OCI-LY7 (cell line): Measurements from ENCODE around the gene RNF5. TPM values are rescaled to one million over a fixed set of nuclear protein-coding genes. Genes with fewer than 3 reads are reported as not detected.

Source experiments
- BruUV-seq: library from RNA; stranded (reverse); fragments of 400-500 nt; replicated peaks from 2 replicates; lab custom pipeline; 2021; lab: Mats Ljungman, UMichigan
- CTCF ChIA-PET: fragments of 300-600 bp; sonication (Branson Sonifier 250); formaldehyde crosslinking; loops from one replicate; lab custom pipeline; 2022; ENCODE audit warnings: antibody characterized with exemption; ENCODE audit not compliant: unreplicated experiment; lab: Charles Lee
- POLR2A ChIA-PET: fragments of 300-600 bp; sonication (Branson Sonifier 250); formaldehyde crosslinking; loops from one replicate; lab custom pipeline; 2022; ENCODE audit warnings: antibody characterized with exemption; lab: Charles Lee
- DNase-seq: peaks from one replicate; pipeline ENCODE4 v3.0.0-alpha.2; 2015; ENCODE audit warnings: low spot score
- H2AFZ ChIP-seq: fragments of 200-600 bp; sonication (generic), shearing (Covaris generic); 2 replicates; pipeline ENCODE4 v1.6.1; 2014; ENCODE audit warnings: mild to moderate bottlenecking, antibody characterized with exemption, low read length, moderate library complexity
- H3K27ac ChIP-seq: fragments of 200-600 bp; sonication (generic); 2 replicates; pipeline ENCODE4 v1.5.1; 2014; ENCODE audit warnings: mixed run types, low read depth, mild to moderate bottlenecking, moderate library complexity, low read length, inconsistent platforms; ENCODE audit not compliant: poor library complexity, severe bottlenecking
- H3K36me3 ChIP-seq: fragments of 200-600 bp; sonication (generic); 2 replicates; pipeline ENCODE4 v1.6.1; 2014; ENCODE audit warnings: mild to moderate bottlenecking, antibody characterized with exemption, low read length, moderate library complexity, mixed read lengths; ENCODE audit not compliant: insufficient read depth
- H3K4me1 ChIP-seq: fragments of 200-600 bp; sonication (generic); 2 replicates; pipeline ENCODE4 v1.5.1; 2014; ENCODE audit warnings: mild to moderate bottlenecking, low read length; ENCODE audit not compliant: insufficient read depth, poor library complexity, severe bottlenecking
- H3K4me2 ChIP-seq: fragments of 200-600 bp; sonication (generic); 2 replicates; pipeline ENCODE4 v1.6.1; 2014; ENCODE audit warnings: mild to moderate bottlenecking, low read length
- H3K4me3 ChIP-seq: fragments of 200-600 bp; sonication (generic); 2 replicates; pipeline ENCODE4 v1.5.1; 2014; ENCODE audit warnings: mild to moderate bottlenecking, low read depth, low read length; ENCODE audit not compliant: poor library complexity, severe bottlenecking
- H3K79me2 ChIP-seq: fragments of 200-600 bp; sonication (generic); 2 replicates; pipeline ENCODE4 v1.6.1; 2016; ENCODE audit warnings: low read depth, mild to moderate bottlenecking, low read length, moderate library complexity, mixed read lengths; ENCODE audit not compliant: insufficient read depth
- H3K9me2 ChIP-seq: fragments of 200-600 bp; sonication (generic); 2 replicates; pipeline ENCODE4 v1.6.1; 2016; ENCODE audit warnings: mild to moderate bottlenecking, low read length, mixed read lengths; ENCODE audit not compliant: insufficient read depth
- H3K9me3 ChIP-seq: fragments of 200-600 bp; sonication (generic); 2 replicates; pipeline ENCODE4 v1.6.1; 2014; ENCODE audit warnings: mild to moderate bottlenecking, mixed run types, low read length, mixed read lengths
- H4K20me1 ChIP-seq: fragments of 200-600 bp; sonication (generic); 2 replicates; pipeline ENCODE4 v1.6.1; 2014; ENCODE audit warnings: mild to moderate bottlenecking, antibody characterized with exemption, low read length, moderate library complexity, mixed read lengths; ENCODE audit not compliant: insufficient read depth
- EZH2phosphoT487 ChIP-seq: fragments of 200-600 bp; sonication (generic); IDR thresholded peaks from 2 replicates; pipeline ENCODE4 v1.6.1; 2018; ENCODE audit warnings: low read depth, borderline replicate concordance, mild to moderate bottlenecking, mixed run types, antibody characterized with exemption, low read length, moderate library complexity, mixed read lengths
- intact Hi-C: fragments of 100-400 bp; cut with micrococcal nuclease; formaldehyde crosslinking; loops from one replicate; pipeline ENCODE4 v1.10.0; 2022; ENCODE audit not compliant: unreplicated experiment
- total RNA-seq, 2 experiments: library from RNA; depleted of rRNA in 1 of 2; stranded (reverse); fragments of >200 nt in 1 of 2; shearing (Covaris generic) in 1 of 2; gene quantifications; 2 replicates each; pipeline ENCODE4 v1.2.3, GENCODE V29; 2014 to 2022
- TF ChIP-seq, protein P1 (sequence below): fragments of 200-600 bp; sonication (generic); conservative IDR thresholded peaks from 2 replicates; pipeline ENCODE4 v1.5.1; 2014; ENCODE audit warnings: mild to moderate bottlenecking, antibody characterized with exemption, low read length, moderate library complexity, mixed read lengths

Gene RNF5
- total RNA-seq, 2 experiments from 2014 or later = 50.6 to 59.9 TPM

DNA sequence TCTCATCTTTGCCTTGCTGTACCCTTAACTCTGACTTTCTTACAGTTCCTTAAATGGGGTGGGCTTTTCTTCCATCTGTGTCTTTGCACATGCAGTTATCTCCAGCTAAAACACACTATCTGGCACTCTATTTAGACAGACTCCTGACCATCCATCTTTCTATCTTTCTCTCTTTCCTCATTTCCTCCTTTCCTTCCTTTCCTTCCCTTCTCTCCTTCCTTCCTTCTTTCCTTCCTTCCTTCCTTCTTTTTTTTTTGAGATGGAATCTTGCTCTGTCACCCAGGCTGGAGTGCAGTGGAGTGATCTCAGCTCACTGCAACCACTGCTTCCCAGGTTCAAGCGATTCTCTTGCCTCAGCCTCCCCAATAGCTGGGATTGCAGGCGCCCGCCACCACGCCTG lies 37.4 kb downstream of the RNF5 start:
- Histone ChIP-seq H3K4me3 (no peak overlapping the region), H3K36me3 (no peaks in the 10 kb centered on the region), H3K4me2 (no peak overlapping the region), H3K79me2 (no peaks in the 10 kb centered on the region), H2AFZ (no peak overlapping the region), H3K4me1 (peaks cover 8% of the 10 kb centered on the region), H4K20me1 (no peaks in the 10 kb centered on the region), H3K27ac (no peak overlapping the region), H3K9me2 (no peaks in the 10 kb centered on the region), H3K9me3 (no peaks in the 10 kb centered on the region)
- POLR2A ChIA-PET = no interaction called here
- CTCF ChIA-PET = no interaction called here
- intact Hi-C loops = no loop called here
- no TSS peak for BruUV-seq
- no peak for DNase-seq
- TF ChIP-seq, protein P1, sequence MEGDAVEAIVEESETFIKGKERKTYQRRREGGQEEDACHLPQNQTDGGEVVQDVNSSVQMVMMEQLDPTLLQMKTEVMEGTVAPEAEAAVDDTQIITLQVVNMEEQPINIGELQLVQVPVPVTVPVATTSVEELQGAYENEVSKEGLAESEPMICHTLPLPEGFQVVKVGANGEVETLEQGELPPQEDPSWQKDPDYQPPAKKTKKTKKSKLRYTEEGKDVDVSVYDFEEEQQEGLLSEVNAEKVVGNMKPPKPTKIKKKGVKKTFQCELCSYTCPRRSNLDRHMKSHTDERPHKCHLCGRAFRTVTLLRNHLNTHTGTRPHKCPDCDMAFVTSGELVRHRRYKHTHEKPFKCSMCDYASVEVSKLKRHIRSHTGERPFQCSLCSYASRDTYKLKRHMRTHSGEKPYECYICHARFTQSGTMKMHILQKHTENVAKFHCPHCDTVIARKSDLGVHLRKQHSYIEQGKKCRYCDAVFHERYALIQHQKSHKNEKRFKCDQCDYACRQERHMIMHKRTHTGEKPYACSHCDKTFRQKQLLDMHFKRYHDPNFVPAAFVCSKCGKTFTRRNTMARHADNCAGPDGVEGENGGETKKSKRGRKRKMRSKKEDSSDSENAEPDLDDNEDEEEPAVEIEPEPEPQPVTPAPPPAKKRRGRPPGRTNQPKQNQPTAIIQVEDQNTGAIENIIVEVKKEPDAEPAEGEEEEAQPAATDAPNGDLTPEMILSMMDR = no peak
- no peak for TF ChIP-seq EZH2phosphoT487

DNA sequence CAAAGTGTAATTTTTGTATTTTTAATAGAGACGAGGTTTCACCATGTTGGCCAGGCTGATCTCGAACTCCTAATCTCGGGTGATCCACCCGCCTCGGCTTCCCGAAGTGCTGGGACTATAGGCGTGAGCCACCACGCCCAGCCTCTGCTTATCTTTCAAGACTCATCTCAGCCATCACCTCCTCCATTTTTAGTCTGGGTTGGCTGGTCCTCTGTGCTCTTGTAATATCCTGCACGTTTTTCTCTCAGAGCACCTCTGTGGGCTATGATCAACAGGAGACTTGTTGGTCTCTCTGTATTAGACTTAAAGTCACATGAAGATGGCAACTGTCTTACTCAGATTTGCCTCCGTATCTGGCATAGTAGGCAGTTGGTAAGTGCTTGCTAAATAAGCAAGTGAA lies 38.1 kb downstream of the RNF5 start:
- ChIA-PET CTCF (no interaction called here), POLR2A (no interaction called here)
- TF ChIP-seq, protein P1 = no peak
- no peak for TF ChIP-seq EZH2phosphoT487
- Histone ChIP-seq H2AFZ (no peak overlapping the region), H4K20me1 (no peaks in the 10 kb centered on the region), H3K36me3 (no peaks in the 10 kb centered on the region), H3K27ac (no peak overlapping the region), H3K4me2 (no peak overlapping the region), H3K9me2 (no peaks in the 10 kb centered on the region), H3K79me2 (no peaks in the 10 kb centered on the region), H3K4me1 (peaks cover 11% of the 10 kb centered on the region), H3K4me3 (no peak overlapping the region), H3K9me3 (no peaks in the 10 kb centered on the region)
- intact Hi-C loops = no loop called here
- no TSS peak for BruUV-seq
- DNase-seq = no peak

DNA sequence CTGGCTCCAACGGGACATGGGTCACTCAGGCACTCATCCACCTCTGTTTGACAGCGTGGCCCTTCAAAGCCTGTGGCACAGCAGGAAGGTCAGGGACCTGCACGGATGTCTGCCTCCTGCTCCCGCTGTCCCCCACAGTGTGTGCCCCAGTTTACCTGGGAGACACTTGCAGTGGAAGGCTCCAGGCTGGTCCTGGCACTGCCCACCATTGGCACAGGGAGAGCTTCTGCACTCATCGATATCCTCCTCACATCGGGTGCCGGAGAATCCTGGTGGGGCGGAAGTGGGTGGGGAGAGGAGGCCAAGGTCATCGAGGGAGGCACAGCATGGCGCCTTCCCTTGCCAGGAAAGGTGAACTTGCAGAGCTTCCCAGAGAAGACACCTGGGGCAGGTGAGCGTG lies 38.8 kb downstream of the RNF5 start:
- no peak for DNase-seq
- intact Hi-C loops = no loop called here
- Histone ChIP-seq H3K9me3 (no peaks in the 10 kb centered on the region), H4K20me1 (no peaks in the 10 kb centered on the region), H3K9me2 (no peaks in the 10 kb centered on the region), H3K27ac (no peak overlapping the region), H3K4me1 (peaks cover 18% of the 10 kb centered on the region), H3K79me2 (no peaks in the 10 kb centered on the region), H2AFZ (no peak overlapping the region), H3K4me2 (no peak overlapping the region), H3K36me3 (no peaks in the 10 kb centered on the region), H3K4me3 (no peak overlapping the region)
- BruUV-seq = no TSS peak
- ChIA-PET CTCF (interaction anchor here (0.6 kb wide), 1 partner anchor 638 kb away, joined by 3 read pairs; no protein-coding TSS in a partner anchor), POLR2A (no interaction called here)
- TF ChIP-seq, protein P1 = no peak
- no peak for TF ChIP-seq EZH2phosphoT487
